Mucosa of descending colon (tissue), 3 donors: Measurements from ENCODE around the gene TEX44. TPM values are rescaled to one million over a fixed set of nuclear protein-coding genes. Genes with fewer than 3 reads are reported as not detected.

ENCODE experiments used
- ATAC-seq: fragments of 200-7000 bp; cut with Tn5 transposase; one replicate; pipeline ENCODE4 v1.9.1; 2020; ENCODE audit warnings: mild to moderate bottlenecking, moderate library complexity
- DNase-seq, 3 donors: peaks; one replicate each; pipeline ENCODE4 v3.0.0-alpha.2; 2020
- H3K36me3 ChIP-seq: fragments of 200-600 bp; one replicate; pipeline ENCODE4 v1.8.0; 2021; ENCODE audit warnings: low read depth, mild to moderate bottlenecking
- H3K4me1 ChIP-seq: fragments of 200-600 bp; one replicate; pipeline ENCODE4 v1.8.0; 2021; ENCODE audit warnings: low read depth, mild to moderate bottlenecking
- H3K4me3 ChIP-seq: fragments of 200-600 bp; one replicate; pipeline ENCODE4 v1.8.0; 2021; ENCODE audit warnings: mild to moderate bottlenecking
- H3K9me3 ChIP-seq: fragments of 200-600 bp; one replicate; pipeline ENCODE4 v1.8.0; 2021; ENCODE audit warnings: mild to moderate bottlenecking
- intact Hi-C, 2 donors: fragments of 100-400 bp; cut with DNase I in 1 of 2; cut with micrococcal nuclease in 1 of 2; formaldehyde crosslinking; loops; one replicate each; pipeline versions ENCODE4 v1.11.0 to v1.11.1; 2022; cut with DNase I, micrococcal nuclease
- total RNA-seq, 3 donors: library from RNA; stranded (reverse); fragmentation: NEBNext Ultra II Directional in 2 of 3; extraction: Animal tissue kit (Norgen Biotek cat#: 25700) in 2 of 3; gene quantifications; one replicate each; pipeline versions ENCODE4 v1.2.1 to v1.2.4, GENCODE V29; 2021 to 2023
- TF ChIP-seq, protein P1 (sequence below): fragments of 200-600 bp; IDR thresholded peaks from one replicate; pipeline ENCODE4 v1.8.0; 2022; ENCODE audit warnings: antibody characterized with exemption, mild to moderate bottlenecking
- donor health status: DM: no; HTN: no; CAD: no; lungs with moderate emphysema.
- donor health status: DM: no; HTN: no; CAD: no.
- donor health status: DM: no; HTN: yes; CAD: no.

The TEX44 gene
- total RNA-seq, 3 donors from 2014 or later: not detected

DNA sequence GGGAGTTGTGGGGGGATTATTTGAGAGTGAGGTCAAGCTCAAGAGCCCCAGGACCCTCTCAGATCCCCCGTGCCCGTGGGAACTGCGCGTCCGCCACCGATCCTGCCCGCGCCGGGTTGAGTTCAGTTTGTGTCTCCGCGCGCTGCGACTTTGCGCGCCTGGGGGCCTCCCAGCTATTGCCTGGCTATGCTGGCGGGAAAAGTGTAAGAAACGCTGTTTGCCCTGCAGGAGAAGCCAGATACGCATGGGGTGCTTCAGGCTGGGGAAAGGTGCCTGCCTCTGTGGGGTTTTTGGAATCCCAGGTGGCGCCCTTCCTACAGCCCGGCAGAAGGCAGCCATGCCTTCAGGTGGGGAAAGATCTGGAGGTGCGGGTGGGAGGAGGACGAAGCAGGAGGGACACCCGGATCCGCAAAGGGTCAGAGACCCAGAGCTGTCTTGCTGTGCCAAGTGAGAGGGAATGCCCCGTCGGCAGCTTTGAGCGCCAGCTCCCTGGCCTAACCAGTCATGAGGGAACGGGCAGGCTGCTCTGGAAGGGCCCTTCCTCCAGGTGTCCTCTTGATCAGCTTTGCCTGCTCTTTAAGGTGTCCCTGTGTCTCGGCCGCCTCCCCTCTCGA lies 22.5 kb downstream of the TEX44 start:
- peak in 2 of 3 donors; percentile 61 to 66 for DNase-seq
- intact Hi-C loops: no loop called here
- no peak overlapping the region for H3K4me3 ChIP-seq
- H3K36me3 ChIP-seq: peaks cover 3% of the 10 kb centered on the region
- ATAC-seq: no peak
- H3K9me3 ChIP-seq: no peaks in the 10 kb centered on the region
- TF ChIP-seq, protein P1, sequence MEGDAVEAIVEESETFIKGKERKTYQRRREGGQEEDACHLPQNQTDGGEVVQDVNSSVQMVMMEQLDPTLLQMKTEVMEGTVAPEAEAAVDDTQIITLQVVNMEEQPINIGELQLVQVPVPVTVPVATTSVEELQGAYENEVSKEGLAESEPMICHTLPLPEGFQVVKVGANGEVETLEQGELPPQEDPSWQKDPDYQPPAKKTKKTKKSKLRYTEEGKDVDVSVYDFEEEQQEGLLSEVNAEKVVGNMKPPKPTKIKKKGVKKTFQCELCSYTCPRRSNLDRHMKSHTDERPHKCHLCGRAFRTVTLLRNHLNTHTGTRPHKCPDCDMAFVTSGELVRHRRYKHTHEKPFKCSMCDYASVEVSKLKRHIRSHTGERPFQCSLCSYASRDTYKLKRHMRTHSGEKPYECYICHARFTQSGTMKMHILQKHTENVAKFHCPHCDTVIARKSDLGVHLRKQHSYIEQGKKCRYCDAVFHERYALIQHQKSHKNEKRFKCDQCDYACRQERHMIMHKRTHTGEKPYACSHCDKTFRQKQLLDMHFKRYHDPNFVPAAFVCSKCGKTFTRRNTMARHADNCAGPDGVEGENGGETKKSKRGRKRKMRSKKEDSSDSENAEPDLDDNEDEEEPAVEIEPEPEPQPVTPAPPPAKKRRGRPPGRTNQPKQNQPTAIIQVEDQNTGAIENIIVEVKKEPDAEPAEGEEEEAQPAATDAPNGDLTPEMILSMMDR: no peak
- H3K4me1 ChIP-seq: peaks cover 42% of the 10 kb centered on the region

DNA sequence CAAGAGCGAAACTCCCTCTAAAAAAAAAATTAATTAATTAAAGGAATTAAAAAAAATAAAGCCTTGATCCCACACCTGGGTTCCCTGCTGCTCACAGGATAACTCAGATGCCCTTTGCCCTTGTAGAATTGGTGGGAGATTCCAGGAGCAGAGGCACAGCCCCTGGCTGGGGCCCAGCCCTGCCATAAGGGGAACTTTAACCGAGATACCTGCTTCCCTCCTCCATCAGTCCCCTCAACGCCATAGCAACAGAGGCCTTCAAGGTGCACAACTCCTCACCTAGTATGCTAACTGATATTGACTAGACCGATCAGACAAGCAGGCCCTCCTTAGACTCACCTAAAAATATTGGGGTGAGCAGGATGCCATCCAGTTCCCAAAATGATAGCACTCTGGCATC lies 23.6 kb downstream of the TEX44 start:
- Histone ChIP-seq H3K4me1 (peaks cover 42% of the 10 kb centered on the region), H3K9me3 (no peaks in the 10 kb centered on the region), H3K36me3 (peaks cover 3% of the 10 kb centered on the region), H3K4me3 (no peak overlapping the region)
- DNase-seq: no peak
- TF ChIP-seq, protein P1: no peak
- ATAC-seq: no peak
- intact Hi-C loops: no loop called here

DNA sequence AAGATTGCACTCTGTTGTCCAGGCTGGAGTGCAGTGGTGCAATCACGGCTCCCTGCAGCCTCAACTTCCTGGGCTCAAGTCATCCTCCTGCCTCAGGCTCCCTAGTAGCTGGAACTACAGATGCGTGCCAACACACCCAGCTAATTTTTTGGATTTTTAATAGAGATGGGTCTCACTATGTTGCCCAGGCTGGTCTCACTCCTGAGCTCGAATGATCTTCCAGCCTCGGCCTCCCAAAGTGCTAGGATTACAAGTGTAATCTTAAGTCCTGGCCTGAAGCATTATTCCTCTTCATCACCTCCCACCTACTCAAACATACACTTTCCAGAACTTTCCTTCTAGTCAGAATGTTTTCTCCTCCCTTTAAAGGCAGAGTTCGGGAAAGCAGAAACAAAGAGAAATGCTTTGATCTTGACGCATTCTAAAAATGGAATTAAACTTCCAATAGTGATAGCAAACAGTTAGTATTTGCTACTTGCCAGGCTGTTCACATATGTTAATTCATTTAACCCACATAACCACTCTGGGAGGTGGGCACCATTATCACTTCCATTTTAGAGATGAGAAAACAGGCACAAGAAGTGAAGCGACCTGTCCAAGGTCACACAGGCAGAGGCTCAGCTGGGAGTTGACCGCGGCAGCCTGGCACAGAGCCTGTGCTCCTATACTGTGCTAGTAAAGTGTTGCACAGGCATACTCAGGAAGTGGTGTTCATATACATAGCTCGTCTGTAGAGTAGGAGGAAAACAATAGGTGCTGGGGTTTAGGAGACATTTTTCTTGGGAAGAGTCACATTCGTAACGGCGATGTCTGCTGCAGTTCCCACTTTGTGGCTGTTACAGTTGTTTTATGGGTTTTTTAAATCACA lies 24.6 kb downstream of the TEX44 start:
- intact Hi-C loops: no loop called here
- peaks cover 36% of the 10 kb centered on the region for H3K4me1 ChIP-seq
- peaks cover 3% of the 10 kb centered on the region for H3K36me3 ChIP-seq
- no peaks in the 10 kb centered on the region for H3K9me3 ChIP-seq
- TF ChIP-seq, protein P1: no peak
- DNase-seq (peak; percentile 70 to 75 (median 72)), ATAC-seq (peak; percentile 16)
- H3K4me3 ChIP-seq: no peak overlapping the region

DNA sequence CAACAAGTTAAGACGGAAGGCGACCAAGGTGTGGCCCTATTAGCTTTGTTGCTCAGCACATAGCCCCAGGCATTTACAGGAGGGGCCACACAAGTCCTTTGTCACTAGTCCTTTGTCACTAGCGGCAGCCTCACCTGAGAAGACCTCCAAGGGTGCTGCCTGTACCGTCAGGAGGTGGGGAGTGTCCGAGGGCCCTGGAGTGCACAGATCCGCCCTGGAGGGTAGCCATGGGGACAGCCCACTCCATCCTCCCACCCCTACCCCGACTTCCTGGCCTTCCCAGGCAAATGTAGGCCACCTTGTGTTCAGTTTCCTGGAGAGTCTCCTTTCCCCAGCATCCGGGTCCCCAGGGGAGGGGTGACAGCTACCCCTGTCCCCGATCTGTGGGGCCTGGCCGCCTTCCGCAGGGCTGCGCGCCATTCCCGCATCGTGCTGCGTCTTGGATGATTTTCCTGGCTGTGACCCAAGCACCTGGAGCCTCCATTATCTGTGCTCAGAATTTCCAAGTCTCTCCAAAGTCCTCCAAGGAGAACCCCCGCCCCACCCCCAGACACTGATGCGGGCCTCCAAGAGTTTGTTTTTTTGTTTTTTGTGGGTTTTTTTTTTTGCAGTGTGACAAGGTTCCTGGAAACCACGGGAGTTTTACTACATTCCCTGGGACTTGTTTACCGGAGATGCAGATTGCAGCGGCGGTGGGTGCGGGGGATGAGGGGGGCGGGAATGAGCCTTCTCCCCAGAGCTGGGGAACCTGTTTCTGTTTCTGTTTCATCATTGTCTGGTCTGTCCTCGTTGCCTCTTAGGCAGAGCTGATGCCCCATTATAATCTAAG lies 28.6 kb downstream of the TEX44 start:
- intact Hi-C loops: no loop called here
- H3K4me3 ChIP-seq: no peak overlapping the region
- no peak for DNase-seq
- peak; percentile 27 for ATAC-seq
- H3K36me3 ChIP-seq: no peaks in the 10 kb centered on the region
- TF ChIP-seq, protein P1: no peak
- H3K9me3 ChIP-seq: no peaks in the 10 kb centered on the region
- peaks cover 8% of the 10 kb centered on the region for H3K4me1 ChIP-seq

DNA sequence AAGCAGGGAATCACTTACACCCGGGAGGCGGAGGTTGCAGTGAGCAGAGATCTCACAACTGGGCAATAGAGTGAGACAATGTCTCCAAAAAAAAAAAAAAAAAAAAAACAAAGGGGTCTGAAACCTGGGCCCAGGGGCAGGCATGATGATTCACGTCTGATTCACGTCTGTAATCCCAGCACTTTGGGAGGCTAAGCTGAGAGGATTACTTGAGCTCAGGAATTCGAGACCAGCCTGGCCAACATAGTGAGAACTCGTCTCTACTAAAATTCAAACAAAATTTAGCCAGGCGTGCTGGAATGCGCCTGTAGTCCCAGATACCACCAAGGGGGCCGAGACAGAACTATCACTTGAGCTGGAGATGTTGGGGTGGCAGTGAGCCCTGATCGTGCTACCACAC lies 30.3 kb downstream of the TEX44 start:
- TF ChIP-seq, protein P1: no peak
- intact Hi-C loops: no loop called here
- Histone ChIP-seq H3K4me1 (no peaks in the 10 kb centered on the region), H3K4me3 (no peak overlapping the region), H3K9me3 (no peaks in the 10 kb centered on the region), H3K36me3 (no peaks in the 10 kb centered on the region)
- no peak for ATAC-seq
- no peak for DNase-seq
